GM19463 (cell line): ENCODE data around the gene TKFC.
"Not testable (repeated sequence)": the region's sequence is repeated elsewhere in the genome, so short reads cannot be mapped to it uniquely, and the experiment has no call there.

Experiments
- ATAC-seq: cut with Tn5 transposase; IDR thresholded peaks from one replicate; pipeline ENCODE4 v1.9.1; 2021; ENCODE audit warnings: mild to moderate bottlenecking, moderate library complexity; ENCODE audit not compliant: unreplicated experiment

The TKFC gene

DNA sequence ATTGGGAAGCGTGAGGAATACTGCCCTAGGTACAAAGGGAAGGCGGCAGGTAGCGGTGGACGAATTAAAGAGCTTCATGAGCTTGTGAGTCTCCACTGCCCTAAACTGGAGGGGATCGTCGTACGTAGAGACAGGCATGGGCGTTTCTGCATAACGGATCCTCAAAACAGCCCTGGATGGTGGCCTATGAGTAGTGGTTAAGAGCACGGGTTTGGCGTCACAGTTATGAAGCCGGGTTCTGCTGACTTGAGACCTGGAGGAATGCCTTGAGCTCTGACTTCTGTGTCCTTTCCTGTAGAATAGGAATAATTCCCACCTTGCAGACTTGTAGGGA, 29.5 kb downstream of the TKFC start:
- no peak for ATAC-seq

DNA sequence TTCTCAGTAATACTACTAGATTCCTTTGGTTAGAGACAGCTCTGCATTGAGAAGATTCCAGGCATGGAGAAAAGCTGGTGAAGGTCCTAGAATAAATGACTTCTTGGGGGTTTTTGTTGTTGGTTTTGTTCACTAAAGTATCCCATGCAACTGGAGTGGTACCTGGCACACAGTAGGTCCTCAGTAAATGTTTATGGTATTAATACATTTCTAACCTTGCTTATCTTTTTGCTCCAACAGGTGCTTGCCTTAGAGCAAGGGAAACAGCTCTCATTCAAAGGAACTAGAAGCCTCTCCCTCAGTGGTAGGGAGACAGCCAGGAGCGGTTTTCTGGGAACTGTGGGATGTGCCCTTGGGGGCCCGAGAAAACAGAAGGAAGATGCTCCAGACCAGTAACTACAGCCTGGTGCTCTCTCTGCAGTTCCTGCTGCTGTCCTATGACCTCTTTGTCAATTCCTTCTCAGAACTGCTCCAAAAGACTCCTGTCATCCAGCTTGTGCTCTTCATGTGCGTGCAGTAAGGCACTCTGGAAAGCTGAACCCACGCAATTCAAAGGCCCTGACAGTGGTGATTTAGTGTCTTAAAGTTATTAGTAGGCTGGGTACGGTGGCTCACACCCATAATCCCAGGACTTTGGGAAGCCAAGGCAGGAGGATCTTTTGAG, 31.1 kb downstream of the TKFC start:
- ATAC-seq, result no peak

GRCh38 chr11:61367406-61367805, 34.4 kb downstream of the TKFC start:
- no peak for ATAC-seq

DNA sequence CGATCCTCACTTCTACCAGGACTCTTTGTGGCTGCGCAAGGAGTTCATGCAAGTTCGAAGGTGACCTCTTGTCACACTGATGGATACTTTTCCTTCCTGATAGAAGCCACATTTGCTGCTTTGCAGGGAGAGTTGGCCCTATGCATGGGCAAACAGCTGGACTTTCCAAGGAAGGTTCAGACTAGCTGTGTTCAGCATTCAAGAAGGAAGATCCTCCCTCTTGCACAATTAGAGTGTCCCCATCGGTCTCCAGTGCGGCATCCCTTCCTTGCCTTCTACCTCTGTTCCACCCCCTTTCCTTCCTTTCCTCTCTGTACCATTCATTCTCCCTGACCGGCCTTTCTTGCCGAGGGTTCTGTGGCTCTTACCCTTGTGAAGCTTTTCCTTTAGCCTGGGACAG, 35.6 kb downstream of the TKFC start:
- no peak for ATAC-seq

DNA sequence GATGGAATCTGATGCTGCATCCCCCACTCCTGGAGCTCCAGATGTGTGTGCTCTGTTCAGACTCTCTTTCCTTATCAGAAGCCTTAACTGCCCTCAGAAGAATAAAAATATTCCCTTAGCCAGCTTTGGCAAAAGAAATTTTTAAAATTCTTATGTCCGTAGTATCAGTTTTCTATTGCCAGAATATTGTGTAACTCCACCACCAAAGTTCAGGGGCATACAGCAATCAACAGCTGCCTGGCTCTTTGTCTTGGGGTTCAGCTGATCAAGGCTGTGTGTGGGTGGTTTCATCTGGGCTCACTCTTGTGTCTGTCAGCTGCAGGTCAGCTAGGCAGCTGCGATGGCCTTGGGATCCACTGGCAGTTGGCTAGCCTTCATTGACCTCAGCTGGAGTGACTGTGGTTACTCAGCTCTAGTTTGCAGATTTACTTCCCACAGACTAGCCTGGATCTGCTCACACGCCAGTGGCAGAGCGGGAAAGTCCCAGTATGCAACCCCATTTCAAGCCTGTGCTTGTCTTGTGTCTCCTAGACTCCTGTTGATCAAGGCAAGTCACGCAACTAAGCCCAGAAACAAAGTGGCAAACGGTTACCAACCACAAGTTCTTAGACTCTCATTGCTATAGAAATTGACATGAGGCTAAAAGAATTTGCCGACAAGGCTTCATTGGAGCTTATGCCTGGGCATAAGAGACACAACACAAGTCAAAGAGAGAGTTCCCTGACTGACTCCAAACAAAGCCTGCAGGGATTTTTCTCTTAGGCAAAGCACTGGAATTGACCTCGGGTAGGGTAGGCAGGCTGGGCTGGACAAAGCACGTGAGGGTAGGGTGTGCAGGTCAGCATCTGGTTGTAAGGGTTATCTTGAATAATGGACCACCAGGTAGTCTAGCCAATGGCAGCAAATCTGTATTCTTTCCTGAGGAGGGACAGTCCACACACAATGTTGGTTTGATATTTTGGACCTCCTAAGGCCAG, 36.6 kb downstream of the TKFC start:
- ATAC-seq, result no peak

GRCh38 chr11:61370349-61371005, 37.4 kb downstream of the TKFC start:
- no peak for ATAC-seq

GRCh38 chr11:61372659-61373420, 39.8 kb downstream of the TKFC start:
- no peak for ATAC-seq

- no peak for ATAC-seq
Measured at GRCh38 chr11:61375761-61376108, 42.7 kb downstream of the TKFC start.

DNA sequence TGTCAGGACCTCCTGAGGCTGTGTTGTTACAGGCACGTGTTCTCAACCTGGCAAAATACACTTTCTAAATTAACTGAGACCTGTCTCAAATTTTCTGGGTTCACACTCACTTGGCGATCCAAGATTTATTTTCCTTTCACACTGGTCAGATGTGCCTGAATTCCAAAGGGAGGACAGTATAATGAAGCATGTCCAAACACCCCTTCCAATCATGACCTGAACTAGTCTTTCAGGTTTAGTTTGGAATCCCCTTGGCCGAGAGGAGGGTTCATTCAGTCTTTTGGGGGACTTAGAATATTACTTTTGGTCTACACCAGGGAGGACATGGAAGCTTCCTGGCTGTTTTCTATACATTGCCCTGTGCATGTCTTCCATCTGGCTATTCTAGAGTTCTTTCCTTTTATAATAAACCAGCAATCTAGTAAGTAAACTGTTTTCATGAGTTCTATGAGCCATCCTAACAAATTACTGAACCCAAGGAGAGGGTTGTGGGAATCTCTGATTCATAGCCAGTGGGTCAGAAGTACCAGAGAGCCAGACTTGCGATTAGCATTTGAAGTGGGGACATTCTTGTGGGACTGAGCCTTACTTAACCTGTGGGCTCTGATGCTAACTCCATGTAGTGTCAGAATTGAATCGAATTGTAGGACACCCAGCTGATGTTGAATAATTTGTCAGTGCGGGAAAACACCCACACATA, 44.6 kb downstream of the TKFC start:
- ATAC-seq, result no peak

GRCh38 chr11:61378713-61379313, 45.8 kb downstream of the TKFC start:
- no peak for ATAC-seq

DNA sequence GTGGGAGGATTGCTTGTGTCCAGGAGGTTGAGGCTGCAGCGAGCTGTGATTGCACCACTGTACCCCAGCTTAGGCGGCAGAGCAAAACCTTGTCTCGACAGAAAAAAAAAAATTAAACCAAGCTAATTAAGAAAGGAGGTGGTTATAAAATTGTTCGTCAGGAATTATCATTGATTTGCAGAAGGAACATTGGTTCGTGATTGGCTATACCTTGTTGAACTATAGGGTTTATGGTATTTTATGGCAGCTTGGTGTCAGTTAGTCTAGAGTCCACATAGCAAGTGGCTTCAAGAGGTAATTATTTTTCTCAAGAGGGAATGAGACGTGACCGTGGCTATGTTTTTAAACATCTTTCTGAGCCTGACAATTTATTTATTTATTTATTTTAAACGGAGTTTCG, 47.9 kb downstream of the TKFC start:
- ATAC-seq, result no peak

GRCh38 chr11:61383859-61384258, 50.8 kb downstream of the TKFC start:
- not testable (repeated sequence) for ATAC-seq

DNA sequence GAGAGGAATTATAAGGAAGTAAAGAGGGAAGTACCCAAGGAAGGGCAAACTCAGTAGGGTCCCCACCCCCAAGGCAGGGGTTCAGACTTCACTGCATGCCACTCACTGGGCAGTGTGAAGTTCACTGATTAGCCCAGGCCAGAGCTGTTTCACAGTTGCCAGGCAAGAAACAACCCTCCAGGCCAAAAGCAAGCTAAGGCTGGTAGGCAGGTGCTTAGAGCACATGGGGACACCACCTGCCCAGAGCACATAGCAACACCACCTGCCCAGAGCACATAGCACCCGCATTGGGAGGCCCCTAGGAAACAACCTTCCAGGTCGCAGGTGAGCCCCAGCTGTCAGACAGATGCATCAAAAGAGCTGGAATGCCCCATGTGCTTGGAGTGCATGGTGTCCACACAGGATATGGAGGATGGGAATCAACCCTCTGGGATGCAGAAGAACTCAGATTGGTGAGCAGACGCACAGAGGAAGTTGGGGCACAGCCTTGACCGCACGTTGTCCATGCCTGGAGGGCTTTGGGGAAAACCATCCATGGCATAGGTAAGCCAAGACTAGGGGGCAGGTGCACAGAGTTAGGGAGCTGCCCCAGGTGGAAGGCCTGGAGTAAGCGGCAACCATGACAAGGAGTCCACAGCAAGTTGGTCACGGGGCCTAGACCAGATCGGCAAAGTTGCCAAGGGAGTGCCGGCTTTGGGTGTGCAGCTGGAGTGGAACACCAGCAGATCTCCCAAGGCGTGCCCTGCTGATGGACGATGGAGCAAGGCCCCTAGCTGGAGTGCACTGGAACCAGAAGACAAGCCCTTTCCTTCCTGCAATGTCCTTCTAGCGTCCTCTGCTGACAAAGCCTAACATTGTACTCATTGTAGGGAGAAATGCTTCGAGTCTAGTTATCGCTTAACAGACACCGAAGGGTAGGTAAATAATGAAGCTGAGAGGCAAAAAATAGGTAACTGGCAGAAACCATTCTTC, 51.5 kb downstream of the TKFC start:
- no peak for ATAC-seq

DNA sequence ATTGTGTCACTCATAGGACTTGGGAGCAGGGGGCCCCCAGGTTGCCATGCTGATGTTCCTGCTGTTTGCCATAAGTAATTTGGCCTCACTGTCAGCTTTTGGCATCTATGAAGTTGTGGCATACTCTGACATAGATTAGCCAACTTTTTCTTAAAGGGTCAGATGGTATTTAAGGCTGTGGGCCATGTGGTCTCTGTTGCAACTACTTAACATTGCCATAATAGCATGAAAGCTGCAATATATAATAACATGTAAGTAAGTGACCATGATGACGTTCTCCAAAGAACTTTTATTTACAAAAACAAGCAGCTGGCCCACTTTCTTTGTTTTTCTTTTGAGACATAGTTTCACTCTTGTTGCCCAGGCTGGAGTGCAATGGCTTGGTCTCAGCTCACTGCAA, 57.1 kb downstream of the TKFC start:
- ATAC-seq, result no peak

- no peak for ATAC-seq
Measured at GRCh38 chr11:61392981-61393595, 60.1 kb downstream of the TKFC start.
